GM19467 (cell line): ENCODE results near the gene ALPL.
"Not testable (repeated sequence)": the region's sequence is repeated elsewhere in the genome, so short reads cannot be mapped to it uniquely, and the experiment has no call there.

Experiments used
- ATAC-seq: cut with Tn5 transposase; IDR thresholded peaks from one replicate; pipeline ENCODE4 v1.9.1; 2021; ENCODE audit warnings: mild to moderate bottlenecking, moderate library complexity; ENCODE audit not compliant: unreplicated experiment

The ALPL gene

DNA sequence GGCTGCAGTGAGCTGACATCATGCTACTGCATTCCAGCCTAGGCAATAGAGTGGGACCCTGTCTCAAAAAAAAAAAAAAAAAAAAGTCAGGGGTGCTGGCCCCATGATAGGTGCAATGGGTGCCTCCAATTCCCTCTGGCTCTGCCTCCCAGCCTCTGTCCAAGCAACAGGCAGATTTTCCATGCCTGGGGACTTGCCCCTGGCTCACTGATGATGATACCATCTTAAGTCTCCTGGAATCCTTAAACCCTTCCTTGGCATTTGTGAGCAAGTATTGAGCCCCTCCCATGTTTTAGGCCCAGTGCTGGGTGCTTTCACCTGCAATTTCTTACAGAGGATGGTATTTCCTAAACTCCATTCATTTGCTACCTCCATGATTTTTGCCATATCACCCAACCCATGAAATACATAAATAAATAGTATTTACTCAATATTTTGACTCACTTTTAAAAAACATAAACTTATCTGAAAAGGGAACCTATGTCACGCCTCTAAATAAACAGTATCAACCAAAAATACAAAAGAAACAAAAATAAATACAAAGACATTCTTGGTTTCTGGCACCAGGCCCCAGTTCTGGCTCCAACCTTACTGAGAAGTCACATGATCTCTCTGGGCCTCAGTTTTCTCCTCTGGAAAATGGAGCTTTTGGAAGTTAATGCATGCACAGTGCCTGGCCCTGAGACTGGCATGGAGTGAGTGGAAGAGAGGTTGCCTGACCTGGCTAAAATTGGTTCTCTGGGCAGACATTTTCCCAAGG, 1.5 kb upstream of the ALPL start:
- no peak for ATAC-seq

DNA sequence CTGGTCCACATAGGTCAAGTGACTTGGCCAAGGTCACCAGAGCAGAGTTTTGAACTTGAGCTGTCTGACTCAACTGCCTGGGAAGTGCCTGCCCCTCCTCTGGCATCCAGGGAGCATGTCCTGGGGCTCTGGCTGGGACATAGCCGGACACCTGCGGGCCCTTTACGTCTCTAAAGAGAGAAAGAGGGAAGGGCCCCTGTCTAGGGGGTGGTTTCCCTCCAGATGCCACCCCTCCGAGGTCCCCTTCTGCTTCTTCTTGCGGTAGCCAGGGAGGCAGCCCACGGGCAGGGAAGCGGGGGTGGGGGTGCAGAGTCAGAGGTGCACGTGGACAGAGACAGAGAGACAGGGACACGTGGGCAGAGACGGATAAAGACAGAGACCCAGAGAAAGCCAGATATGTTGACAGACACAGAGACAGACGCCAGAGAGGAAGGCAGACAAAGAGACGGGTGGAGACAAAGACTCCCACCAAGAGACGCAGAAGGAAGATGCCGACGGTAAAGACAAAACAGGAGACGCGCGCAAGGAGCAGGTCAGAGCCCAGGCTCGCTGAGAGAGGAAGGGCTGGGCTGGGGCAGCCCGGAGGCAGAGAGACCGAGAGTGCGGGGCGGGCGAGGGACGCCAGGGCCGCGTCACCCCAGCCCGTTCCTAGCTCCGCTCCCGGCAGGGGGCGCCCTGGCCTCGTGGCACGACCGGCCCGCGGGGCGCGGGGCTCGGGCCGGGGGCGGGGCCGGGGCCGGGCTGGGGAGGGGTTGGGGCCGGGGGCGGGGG, 458 bp upstream of the ALPL start:
- ATAC-seq = no peak

DNA sequence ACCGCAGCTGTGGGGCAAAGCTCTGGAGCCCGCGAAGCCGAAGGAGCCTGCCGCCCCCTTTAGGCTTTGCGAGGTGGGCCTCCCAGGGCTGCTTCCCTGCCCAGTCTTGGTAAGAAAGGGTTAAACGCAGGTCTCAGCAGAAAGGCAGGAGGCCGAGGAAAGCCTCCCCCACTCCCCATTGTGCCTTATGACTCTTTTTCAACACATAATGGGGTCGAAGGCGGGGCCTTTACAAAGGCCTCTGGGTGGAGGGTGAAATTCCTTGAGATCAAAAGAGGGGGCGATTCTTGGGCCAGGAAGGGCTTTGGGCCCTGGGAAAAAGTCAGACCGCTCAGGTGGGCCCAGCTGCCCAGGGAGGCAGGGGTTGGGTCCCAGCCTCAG, 880 bp downstream of the ALPL start:
- ATAC-seq = no peak

DNA sequence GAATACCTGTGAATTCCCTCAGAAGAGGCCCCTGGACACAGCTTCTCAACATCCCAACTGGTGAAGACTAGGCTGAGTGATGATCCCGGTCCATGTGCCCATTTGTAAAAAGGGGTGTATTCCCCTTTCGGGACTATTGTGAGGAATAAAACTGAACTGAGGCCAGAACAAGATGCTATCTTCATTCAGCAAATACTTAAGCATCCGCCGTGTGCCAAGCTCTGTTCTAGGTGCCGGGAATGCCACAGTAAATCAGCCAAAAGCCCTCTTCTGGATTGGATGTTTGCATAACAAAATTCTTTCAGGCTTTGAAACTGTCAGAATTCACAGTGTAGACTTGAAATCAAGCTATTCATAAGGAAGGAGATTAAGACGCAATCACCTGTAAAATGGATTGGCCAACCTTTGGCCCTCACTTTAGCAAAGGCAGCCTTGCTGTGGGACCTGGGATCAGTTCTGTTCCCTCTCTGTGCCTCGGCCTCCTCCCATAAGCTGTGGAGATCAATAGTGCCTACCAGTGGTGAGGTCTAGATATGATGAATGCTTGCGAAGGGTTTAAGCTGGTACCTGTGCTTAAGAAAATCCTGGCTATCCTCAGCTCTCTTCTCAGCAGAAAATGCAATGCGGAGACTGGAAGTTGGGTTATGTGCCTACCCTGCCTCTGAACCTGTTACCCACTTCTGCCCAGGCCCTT, 1.8 kb downstream of the ALPL start:
- ATAC-seq = no peak

DNA sequence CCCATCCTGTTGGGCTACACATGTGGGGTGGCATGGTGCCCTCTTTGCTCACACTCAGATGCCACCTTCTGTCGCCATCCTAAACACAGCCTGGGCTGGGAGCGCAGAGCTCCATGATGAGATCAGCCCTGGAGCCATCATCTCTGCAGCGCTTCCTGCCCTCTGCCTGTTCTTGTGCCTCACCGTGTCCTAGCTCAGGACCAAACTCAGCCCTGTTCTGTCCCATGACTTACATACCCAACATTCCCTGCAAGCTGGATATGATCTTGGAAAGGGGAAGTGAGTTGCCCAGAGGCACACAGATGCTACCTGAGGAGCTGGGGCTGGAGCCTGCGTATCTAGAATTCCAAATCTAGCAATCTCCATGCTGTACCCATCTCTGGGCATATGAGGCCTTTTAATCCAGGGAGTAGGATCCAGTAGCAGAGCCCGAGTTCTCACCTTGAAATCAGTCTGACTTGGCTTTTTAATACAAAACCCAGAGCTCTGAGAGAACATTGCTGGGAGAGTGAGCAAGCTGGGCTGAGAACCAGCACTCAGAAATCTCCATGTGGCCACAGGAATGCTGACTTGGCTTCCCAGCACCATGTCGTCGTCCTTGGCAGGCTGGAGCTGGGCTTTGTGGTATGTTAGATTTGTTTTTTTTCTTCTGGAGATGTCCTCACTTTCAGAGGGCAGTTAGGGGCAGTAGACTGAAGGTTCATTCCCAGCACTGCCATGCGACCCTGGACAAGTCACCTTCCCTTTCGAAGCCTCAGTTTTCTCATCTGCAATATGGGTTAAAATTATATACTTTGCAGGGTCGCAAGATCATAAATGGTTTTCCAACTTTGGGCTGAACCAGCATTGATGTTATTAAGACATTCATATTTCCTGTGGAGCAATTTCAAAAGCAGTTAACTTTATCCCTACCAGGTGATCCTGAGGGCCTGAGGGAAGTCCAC, 2.6 kb downstream of the ALPL start:
- ATAC-seq = no peak

DNA sequence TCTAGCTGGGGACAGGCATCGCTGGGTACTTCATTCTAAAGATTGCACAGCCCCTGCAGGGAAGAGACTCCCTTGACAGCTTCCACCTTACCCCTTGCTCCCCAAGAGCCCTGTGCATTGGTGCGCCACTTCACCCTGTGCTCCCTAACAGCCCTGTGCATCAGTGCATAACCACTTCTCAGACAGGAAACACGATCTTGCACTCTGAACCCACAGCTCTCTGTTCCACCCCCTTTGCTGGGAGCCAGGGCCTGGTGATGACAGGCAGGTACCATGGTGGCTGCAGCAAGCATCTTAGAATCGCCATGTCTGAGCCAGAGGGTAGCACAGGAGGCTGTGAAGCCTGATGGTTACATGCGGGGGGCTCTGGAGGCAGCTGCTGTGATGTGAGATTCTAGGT, 5.0 kb downstream of the ALPL start:
- ATAC-seq = peak; percentile 60

DNA sequence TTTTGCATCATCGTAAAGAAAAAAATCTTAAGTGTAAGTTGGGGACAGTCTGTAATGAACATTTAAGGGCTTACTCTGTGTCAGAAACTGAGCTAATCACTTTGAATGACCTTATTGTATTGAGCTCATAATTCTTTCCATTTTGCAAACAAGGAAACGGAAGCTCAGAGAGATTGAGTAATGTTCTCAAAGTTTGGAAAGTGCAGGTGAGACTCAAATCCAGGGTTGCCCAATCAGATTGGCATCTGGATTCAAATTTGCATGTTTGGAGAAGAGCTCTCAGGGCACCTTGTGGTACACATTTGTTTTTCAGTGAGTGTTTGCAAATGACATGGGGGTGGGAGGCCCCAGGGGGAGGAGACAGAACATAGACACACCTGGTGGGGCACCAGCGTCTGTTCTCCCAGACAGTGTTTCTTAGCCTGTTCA, 8.0 kb downstream of the ALPL start:
- ATAC-seq = no peak

DNA sequence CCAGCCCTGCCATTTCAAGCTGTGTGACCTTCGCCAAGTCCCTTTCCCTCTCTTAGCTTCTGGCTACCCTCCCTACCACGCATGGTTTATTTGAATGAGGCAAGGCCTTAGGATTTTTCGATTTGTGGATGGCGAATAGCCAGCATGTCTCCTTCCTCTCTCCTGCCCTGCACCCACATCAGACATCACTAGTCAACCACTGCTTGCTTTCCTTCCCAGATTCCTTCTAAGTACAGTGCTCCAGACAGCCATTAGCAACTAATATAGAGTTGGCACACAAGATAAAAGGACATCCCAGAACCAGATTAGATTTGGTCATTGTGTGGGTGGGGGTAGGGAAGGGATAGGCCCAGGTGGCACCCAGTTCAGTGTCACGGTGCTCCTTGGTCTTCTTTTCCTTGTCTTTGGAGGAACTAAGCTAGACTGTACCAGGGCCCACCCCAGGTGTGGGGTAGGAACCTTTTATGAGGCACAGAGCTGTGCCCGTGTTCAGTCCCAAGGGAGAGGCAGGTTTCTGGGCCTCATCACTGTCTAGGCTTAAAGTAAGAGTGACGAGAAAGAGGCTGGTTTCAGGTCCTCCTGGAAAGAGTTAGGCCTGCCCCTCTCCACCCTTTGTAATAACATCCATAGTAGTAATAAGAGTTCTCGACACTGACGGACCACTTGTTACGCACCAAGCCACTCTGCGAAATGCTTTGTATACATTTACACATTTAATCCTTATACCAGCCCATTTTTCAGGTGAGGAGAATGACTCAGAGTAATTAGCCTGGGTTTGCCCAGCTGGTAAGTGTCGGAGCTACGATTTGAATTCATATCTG, 8.6 kb downstream of the ALPL start:
- no peak for ATAC-seq

DNA sequence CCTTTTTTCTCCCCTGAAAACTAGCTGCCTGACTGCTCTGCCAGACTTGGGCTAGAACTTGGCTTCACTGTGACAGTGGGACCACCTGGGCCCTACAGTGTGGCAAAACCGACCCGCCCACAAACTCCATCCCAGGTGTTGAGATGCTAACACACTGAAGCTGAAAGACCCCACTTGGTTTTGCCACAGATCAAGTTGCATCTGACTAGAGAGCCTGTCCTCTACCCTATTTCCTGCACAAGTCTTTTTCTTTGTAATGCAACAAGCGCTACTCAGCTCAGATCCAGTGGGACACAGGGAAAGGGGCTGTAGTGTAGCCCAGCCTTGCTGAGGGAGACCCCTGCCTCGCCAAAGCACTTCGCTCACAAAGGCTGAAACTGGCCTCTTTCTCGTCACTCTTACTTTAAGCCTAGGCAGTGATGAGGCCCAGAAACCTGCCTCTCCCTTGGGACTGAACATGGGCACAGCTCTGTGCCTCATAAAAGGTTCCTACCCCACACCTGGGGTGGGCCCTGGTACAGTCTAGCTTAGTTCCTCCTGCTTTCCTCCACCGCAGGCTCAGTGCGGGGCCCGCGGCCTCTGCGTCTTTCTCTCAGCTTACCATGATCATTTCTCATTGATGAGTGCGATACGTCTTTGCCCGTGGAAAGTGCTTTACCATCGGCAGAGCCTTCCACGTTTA, 9.7 kb downstream of the ALPL start:
- ATAC-seq = no peak

DNA sequence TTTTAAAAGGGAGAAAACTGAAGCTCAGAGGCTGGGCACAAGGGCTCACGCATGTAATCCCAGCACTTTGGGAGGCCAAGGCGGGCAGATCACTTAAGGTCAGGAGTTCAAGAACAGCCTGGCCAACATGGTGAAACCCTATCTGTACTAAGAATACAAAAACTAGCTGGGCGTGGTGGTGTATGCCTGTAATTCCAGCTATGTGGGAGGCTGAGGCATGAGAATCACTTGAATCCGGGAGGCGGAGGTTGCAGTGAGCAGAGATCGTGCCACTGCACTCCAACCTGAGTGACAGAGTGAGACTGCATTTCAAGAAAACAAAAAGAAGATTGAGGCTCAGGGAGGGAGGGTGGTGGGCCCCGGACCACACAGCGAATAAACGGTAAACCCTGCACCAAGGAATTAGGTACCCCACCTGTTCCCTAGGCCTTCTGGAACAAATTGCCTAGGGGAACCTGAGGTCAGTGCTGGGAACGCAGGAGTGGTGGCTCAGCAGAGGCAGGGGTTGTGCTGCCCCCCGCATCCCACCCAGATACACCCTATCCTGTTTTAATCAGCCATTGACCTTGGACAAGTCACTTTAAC, 10.4 kb downstream of the ALPL start:
- not testable (repeated sequence) for ATAC-seq

DNA sequence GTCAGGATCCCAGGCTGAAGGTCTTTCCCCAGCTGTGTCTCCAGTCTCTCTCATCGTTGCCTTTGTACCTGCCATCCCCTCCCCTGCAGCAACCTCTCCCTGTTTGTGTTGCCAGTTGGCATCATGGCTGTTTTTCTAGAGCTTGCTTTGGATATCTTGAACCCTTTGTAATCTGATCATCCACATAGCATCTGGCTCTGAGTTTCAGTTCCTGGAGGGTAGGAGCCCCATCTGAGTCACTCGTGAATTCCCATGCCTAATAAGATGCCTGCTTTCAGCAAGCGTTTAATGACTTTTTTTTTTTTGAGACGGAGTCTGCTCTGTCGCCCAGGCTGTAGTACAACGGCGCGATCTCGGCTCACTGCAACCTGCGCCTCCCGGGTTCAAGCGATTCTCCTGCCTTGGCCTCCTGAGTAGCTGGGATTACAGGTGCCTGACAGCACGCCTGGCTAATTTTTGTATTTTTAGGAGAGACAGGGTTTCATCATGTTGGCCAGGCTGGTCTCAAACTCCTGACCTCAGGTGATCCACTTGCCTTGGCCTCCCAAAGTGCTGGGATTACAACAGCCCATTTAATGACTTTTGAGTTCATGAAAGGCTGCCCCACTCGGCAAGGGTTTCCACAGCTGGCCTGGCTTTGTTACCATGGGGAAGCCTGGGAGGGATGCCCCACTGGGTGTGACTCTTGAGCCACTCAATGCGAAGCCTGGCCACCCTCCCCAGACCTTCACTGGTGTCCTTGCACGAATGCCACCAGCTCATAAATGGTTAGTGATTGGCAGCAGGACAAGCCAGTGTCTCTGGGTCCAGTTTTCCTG, 11.9 kb downstream of the ALPL start:
- ATAC-seq = no peak

DNA sequence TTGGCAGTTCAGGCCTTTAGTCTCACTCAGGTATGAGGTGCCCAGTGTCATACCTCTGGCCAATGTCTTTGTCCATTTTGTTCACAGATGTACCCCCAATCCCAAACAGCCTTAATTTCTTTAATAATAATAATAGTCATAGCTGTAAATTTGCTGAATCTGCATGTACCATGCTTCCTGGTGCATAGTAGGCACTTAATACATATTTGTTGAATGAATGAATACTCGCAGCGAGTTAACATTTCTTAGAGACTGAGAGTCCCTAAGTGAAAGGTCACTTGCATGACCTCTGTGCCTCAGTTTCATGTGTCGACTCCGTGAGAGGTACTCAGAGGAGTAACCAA, 12.5 kb downstream of the ALPL start:
- no peak for ATAC-seq

DNA sequence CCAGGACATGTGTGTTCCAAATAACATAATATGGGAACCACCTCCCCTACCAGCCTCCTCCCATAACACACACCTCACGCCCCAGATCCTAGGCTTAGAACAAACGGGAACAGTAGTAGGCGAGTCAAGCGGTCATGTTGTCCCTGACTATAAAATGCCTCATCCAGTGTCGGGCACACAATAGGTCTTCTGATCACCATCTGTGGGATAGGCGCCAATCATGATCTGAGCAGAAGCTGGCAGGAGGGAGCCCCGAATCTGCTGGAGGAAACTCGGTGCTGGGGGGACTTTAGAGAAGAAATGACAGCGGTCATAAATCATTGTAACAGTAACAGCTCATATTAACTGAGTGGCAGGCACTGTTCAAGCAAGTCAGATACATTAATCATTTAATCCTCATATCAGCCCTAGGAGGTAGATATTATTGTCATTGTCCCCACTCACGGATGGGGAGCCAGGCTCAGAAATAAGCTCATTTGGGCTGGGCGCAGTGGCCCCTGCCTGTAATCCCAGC, 13.4 kb downstream of the ALPL start:
- no peak for ATAC-seq

DNA sequence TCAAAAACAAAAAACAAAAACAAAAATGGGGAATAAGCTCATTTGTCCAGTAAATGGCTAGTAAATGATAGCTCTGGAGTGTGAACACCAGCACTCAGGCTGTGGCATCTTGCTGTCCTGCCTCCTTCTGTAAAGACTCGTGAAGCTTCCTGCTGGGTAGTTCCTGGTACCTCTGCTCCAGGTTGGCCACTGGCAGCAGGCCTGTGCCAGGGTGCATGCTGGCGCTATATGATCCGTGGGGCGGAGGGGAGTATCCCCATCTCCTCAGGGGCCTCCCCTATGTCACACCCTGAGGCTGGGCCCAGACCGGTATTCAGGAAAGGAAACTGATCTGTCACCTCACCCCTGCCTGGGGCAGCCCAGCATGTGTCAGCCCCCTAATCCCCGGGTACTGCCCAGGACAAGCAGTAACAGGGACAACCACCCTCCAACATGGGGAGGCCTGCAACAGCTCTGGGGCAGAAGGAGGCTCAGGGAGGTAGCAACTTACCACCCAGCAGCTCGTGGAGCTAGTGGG, 14.1 kb downstream of the ALPL start:
- no peak for ATAC-seq

DNA sequence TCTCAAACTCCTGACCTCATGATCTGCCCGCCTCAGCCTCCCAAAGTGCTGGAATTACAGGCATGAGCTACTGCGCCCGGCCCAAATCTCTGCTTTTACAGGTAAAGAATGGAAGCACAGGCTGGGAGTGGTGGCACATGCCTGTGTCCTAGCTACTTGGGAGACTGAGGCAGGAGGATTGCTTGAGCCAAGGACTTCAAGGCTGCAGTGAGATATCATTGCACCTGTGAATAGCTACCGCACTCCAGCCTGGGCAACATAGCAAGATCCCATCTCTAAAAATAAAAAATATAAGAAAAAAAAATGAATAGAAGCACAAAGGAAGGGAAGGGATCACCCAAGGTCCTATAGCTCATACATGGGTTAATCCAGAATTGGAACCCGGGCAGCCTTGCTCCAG, 15.0 kb downstream of the ALPL start:
- ATAC-seq = no peak

DNA sequence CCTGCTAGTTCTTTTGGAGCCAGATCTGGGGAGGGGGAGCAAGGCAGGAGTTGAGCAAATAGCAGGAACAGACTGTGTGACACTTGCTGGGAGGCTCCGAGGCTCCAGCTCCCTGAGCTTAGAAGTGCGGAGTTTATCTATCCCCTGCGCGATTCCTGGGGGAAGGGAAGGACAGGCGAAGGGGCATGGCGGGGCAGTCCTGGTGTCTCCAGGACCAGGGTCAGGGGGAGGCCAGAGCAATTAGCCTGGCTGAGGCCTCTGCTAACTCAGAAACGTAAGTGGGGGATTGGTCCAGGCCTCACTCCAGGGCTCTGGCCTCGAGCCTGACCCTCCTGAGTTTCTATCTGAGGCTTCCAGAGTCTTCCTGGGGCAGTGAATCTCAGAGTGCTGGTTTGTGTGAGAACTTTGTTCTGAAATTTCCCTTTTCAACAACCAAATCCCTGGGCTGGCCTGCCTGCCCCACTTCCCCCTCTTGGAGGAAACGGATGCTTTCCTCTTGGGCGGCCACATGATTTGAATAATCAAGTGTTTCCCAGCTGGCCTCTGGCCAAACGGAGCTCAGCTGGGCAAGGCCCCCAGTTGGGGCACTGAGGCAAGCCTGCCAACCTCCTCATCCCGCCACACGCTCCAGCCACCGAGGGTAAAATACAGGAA, 15.6 kb downstream of the ALPL start:
- ATAC-seq = no peak

DNA sequence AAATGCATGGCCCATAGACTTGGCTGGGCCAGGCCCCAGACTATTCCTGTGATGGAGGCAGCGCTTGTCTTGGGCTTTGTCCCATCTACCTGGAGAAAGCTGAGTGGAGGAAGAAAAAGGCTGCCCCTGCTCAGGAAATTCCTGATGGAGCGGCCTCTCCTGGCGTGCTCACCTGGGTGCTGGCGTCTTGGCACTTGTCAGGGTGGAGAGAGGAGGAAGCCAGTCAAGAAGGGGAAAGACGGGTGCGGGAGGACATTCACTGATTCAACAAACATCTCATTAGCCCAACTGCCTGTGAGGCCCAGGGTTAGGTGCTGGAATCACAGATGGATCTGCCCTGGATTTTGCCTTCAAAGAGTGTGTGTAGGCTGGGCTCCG, 16.1 kb downstream of the ALPL start:
- no peak for ATAC-seq
